ENCODE measurements around the gene CPED1.

DNA sequence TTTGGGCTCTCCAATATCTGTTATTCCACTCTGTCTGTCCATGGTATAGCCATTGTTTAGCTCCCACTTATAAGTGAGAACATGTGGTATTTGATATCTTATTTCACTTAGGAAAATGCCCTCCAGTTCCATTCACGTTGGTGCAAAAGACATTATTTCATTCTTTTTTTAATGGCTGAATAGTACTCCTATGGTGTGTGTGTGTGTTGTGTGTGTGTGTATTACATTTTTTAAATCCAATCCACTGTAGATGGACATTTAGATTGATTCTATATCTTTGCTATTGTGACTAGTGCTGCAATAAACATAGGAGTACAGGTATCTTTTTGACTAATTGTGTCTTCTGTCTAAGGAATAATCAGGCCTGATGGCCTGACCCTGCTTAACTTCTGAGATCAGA lies 7.4 kb upstream of the CPED1 start:
- TF ChIP-seq ZFP3 (CRISPR knock-in tag; IDR thresholded peaks at IDR 0.05): no peak
- TF ChIP-seq, protein P1, sequence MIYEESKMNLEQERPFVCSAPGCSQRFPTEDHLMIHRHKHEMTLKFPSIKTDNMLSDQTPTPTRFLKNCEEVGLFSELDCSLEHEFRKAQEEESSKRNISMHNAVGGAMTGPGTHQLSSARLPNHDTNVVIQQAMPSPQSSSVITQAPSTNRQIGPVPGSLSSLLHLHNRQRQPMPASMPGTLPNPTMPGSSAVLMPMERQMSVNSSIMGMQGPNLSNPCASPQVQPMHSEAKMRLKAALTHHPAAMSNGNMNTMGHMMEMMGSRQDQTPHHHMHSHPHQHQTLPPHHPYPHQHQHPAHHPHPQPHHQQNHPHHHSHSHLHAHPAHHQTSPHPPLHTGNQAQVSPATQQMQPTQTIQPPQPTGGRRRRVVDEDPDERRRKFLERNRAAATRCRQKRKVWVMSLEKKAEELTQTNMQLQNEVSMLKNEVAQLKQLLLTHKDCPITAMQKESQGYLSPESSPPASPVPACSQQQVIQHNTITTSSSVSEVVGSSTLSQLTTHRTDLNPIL (CRISPR knock-in tag; IDR thresholded peaks at IDR 0.05; ENCODE audit: low read depth): no peak
- TF ChIP-seq RARB (CRISPR knock-in tag; IDR thresholded peaks at IDR 0.05): no peak
- TF ChIP-seq ZFP30 (CRISPR knock-in tag; IDR thresholded peaks at IDR 0.05): no peak
- TF ChIP-seq TOX (CRISPR knock-in tag; IDR thresholded peaks at IDR 0.05; ENCODE audit: borderline replicate concordance): no peak

Data from SK-N-SH treated with all-trans-retinoic acid at 6 μM for 48 hours (cell line).